ENCODE data around the gene CDH13.

CDH13 gene

GRCh38 chr16:83682116-83682867 is 1055.5 kb downstream of the CDH13 start:
- DNase-seq (ENCODE audit: low spot score): no peak

GRCh38 chr16:83682868-83683235 is 1056.1 kb downstream of the CDH13 start:
- no peak for DNase-seq (ENCODE audit: low spot score)

GRCh38 chr16:83685615-83686165 is 1058.9 kb downstream of the CDH13 start:
- DNase-seq (ENCODE audit: low spot score): no peak

- no peak for DNase-seq (ENCODE audit: low spot score)
These were observed 1060.0 kb downstream of the CDH13 start for GRCh38 chr16:83686726-83687125.

- DNase-seq (ENCODE audit: low spot score): peak; percentile 53
These were observed 1062.6 kb downstream of the CDH13 start for GRCh38 chr16:83689385-83689831.

- DNase-seq (ENCODE audit: low spot score): no peak
These were observed 1065.5 kb downstream of the CDH13 start for GRCh38 chr16:83692224-83692623.

GRCh38 chr16:83698964-83699363 is 1072.2 kb downstream of the CDH13 start:
- no peak for DNase-seq (ENCODE audit: low spot score)

GRCh38 chr16:83699817-83700216 is 1073.0 kb downstream of the CDH13 start:
- no peak for DNase-seq (ENCODE audit: low spot score)

- DNase-seq (ENCODE audit: low spot score): no peak
These were observed 1074.1 kb downstream of the CDH13 start for GRCh38 chr16:83700918-83701317.

GRCh38 chr16:83701494-83701893 is 1074.7 kb downstream of the CDH13 start:
- DNase-seq (ENCODE audit: low spot score): peak; percentile 60

GRCh38 chr16:83704656-83705055 is 1077.9 kb downstream of the CDH13 start:
- DNase-seq (ENCODE audit: low spot score): no peak

- no peak for DNase-seq (ENCODE audit: low spot score)
These were observed 1079.1 kb downstream of the CDH13 start for GRCh38 chr16:83705856-83706255.

- DNase-seq (ENCODE audit: low spot score): no peak
These were observed 1079.6 kb downstream of the CDH13 start for GRCh38 chr16:83706394-83706793.

- no peak for DNase-seq (ENCODE audit: low spot score)
These were observed 1084.3 kb downstream of the CDH13 start for GRCh38 chr16:83711069-83711468.

GRCh38 chr16:83713597-83713996 is 1086.8 kb downstream of the CDH13 start:
- DNase-seq (ENCODE audit: low spot score): peak; percentile 12

GRCh38 chr16:83714286-83714685 is 1087.5 kb downstream of the CDH13 start:
- no peak for DNase-seq (ENCODE audit: low spot score)

- DNase-seq (ENCODE audit: low spot score): no peak
These were observed 1088.6 kb downstream of the CDH13 start for GRCh38 chr16:83715217-83715920.

- DNase-seq (ENCODE audit: low spot score): no peak
These were observed 1090.5 kb downstream of the CDH13 start for GRCh38 chr16:83717308-83717707.

GRCh38 chr16:83717814-83718213 is 1091.0 kb downstream of the CDH13 start:
- DNase-seq (ENCODE audit: low spot score): no peak

GRCh38 chr16:83720213-83720612 is 1093.4 kb downstream of the CDH13 start:
- DNase-seq (ENCODE audit: low spot score): no peak

GRCh38 chr16:83720981-83721380 is 1094.2 kb downstream of the CDH13 start:
- DNase-seq (ENCODE audit: low spot score): no peak

GRCh38 chr16:83721676-83722075 is 1094.9 kb downstream of the CDH13 start:
- no peak for DNase-seq (ENCODE audit: low spot score)

- no peak for DNase-seq (ENCODE audit: low spot score)
These were observed 1095.9 kb downstream of the CDH13 start for GRCh38 chr16:83722456-83723183.
